Retinal pigment epithelial cell (primary cell): ENCODE results near the gene TREM2.

Experiments used
- DNase-seq: peaks from one replicate; pipeline ENCODE4 v3.0.0-alpha.2; 2010; ENCODE audit warnings: low read depth
- H3K4me3 ChIP-seq: 2 replicates; pipeline ENCODE4 v1.5.1; 2011; ENCODE audit warnings: mild to moderate bottlenecking, low read length, control low read depth, moderate library complexity
- TF ChIP-seq, protein P1 (sequence below): conservative IDR thresholded peaks from 2 replicates; pipeline ENCODE4 v1.5.1; 2011; ENCODE audit warnings: low read depth, low read length, control low read depth, inconsistent platforms

TREM2 gene

DNA sequence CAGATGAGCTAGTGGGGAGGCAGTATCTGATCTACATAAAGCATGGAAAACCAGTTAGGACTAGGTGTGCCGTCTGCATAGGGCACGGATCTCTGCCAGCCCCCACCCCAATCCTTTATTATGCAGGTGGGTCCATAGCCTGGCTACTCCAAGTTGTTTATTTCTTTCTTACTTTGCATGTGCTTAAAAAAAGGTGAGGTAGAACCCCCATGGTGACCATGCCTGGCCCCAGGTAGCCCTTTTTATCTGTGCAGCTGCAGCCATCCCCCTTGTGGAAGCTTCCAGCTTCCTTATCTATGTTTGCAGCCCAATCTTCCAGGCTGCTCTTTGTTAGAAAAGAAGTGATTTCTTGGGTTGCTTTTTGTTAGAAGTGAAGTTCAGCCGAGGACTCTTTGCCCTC is 9.0 kb upstream of the TREM2 start:
- DNase-seq: no peak
- TF ChIP-seq, protein P1, sequence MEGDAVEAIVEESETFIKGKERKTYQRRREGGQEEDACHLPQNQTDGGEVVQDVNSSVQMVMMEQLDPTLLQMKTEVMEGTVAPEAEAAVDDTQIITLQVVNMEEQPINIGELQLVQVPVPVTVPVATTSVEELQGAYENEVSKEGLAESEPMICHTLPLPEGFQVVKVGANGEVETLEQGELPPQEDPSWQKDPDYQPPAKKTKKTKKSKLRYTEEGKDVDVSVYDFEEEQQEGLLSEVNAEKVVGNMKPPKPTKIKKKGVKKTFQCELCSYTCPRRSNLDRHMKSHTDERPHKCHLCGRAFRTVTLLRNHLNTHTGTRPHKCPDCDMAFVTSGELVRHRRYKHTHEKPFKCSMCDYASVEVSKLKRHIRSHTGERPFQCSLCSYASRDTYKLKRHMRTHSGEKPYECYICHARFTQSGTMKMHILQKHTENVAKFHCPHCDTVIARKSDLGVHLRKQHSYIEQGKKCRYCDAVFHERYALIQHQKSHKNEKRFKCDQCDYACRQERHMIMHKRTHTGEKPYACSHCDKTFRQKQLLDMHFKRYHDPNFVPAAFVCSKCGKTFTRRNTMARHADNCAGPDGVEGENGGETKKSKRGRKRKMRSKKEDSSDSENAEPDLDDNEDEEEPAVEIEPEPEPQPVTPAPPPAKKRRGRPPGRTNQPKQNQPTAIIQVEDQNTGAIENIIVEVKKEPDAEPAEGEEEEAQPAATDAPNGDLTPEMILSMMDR: no peak
- H3K4me3 ChIP-seq: no peak overlapping the region

DNA sequence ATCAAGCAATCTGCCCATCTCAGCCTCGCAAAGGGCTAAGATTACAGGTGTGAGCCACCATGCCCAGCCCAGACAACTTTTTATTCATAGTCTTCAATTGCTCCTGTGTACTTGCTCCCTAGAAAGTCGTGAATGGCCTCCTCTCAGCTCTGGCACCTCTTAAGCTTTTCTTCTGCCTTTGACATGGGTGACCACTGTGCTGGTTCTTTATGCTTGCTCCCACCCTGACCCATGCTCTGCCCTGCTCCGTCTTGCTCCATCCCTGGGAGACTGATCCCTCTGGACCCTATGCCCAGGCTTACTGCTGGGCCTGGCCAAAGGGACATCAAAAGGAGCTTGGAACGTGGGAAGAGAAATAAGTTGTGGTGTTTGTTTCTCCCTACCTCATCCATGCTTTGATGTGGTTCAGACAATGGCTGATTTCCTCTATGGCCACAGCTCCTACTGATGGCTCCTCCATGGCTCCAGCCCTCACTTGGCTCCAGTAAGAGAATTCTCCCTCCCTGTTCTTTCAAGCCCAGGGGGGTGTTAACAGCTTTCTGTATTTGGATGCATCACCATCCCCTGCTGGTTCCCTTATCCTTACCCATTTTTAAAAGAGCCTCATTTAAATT is 7.7 kb upstream of the TREM2 start:
- TF ChIP-seq, protein P1: no peak
- no peak for DNase-seq
- no peak overlapping the region for H3K4me3 ChIP-seq

DNA sequence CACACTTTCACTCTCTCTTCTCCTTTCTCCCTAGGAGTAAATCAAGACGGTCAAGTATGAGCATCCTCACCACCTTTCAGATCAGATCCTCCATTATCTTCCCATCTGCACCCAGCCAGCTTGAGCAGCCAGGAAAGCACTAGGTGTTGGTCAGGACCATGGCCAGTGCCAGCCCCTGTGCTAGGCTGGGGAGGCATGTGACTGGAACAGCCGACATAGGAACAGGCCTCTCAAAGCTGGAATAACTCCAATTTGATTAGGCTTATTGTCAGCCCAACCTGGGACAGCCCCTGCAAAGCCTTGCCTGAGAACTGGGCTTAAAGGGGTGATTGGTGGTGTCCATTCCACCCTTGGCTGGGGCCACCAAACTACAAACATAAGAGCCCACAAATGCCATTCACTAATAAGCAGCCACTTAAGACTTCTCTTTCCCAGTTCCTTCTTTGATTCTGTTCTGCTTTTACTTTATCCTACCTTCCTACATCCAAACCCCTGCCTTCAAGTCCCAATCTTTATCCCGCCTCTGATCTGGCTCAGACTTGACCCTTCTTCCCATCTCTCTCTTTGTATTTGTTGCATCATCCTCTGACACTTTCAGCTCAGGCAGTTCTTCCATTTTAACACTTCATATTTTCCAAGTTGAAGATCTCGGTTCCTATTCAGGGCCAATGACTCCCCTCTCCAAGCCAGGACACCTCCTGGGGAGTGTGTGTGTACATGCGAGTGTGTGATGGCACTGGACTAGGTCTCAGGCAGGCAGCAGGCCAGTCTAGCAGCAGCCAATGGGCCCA is 4.5 kb upstream of the TREM2 start:
- H3K4me3 ChIP-seq: no peak overlapping the region
- TF ChIP-seq, protein P1: no peak
- DNase-seq: no peak

DNA sequence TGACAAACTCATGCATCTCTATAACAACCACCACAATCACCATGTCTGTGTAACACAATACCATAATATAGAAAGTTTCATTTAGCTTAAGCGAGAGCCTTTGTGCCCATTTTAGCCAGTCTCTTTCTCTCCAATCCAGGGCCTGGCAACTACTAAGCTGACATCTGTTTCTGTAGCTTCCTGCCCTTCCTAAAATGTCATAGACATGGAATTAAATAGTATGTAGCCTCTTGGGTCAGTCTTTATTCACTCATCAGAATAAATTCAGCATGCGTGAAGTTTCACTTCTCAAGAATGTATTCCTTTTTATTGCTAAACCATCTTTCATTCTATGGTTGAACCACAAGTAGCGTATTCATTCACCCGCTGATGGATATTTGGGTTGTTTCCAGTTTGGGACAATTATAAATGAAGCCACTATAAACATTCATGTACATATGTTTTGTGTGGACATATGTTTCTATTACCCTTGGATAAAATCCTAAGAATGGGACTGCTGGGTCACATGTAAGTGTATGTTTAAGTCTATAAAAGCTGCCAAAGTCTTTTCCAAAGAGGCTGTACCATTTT is 1.7 kb upstream of the TREM2 start:
- no peak overlapping the region for H3K4me3 ChIP-seq
- DNase-seq: no peak
- TF ChIP-seq, protein P1: no peak

- DNase-seq: no peak
- H3K4me3 ChIP-seq: no peak overlapping the region
- TF ChIP-seq, protein P1: no peak
Measured at GRCh38 chr6:41163419-41163717, 452 bp upstream of the TREM2 start.

- DNase-seq: no peak
- H3K4me3 ChIP-seq: no peak overlapping the region
- TF ChIP-seq, protein P1: no peak
Measured at GRCh38 chr6:41161851-41162552, 914 bp downstream of the TREM2 start.
